Activated CD4-positive, CD25-positive, alpha-beta regulatory T cell treated with anti-CD3 and anti-CD28 coated beads, Interleukin-2, amount 50 U/mL, for 24 hours (primary cell): ENCODE results near the gene COL27A1.

ENCODE experiments used
- ATAC-seq, 2 donors: fragments of 150-1000 bp; cut with Tn5 transposase; one replicate each; pipeline ENCODE4 v1.10.0; 2021; ENCODE audit warnings: mild to moderate bottlenecking in 1 of 2, moderate library complexity in 1 of 2

COL27A1 gene

GRCh38 chr9:114169029-114169951, 14.0 kb downstream of the COL27A1 start:
- ATAC-seq = no peak

GRCh38 chr9:114169952-114170770, 14.8 kb downstream of the COL27A1 start:
- ATAC-seq = no peak

GRCh38 chr9:114170771-114171461, 15.6 kb downstream of the COL27A1 start:
- no peak for ATAC-seq

GRCh38 chr9:114171500-114171899, 16.2 kb downstream of the COL27A1 start:
- no peak for ATAC-seq

GRCh38 chr9:114172981-114173833, 17.9 kb downstream of the COL27A1 start:
- no peak for ATAC-seq

- ATAC-seq = no peak
Observed at GRCh38 chr9:114174557-114174875, 19.2 kb downstream of the COL27A1 start.

GRCh38 chr9:114174876-114175771, 19.8 kb downstream of the COL27A1 start:
- ATAC-seq = no peak

GRCh38 chr9:114176624-114177291, 21.4 kb downstream of the COL27A1 start:
- ATAC-seq = no peak

- no peak for ATAC-seq
Observed at GRCh38 chr9:114177423-114178064, 22.2 kb downstream of the COL27A1 start.

- no peak for ATAC-seq
Observed at GRCh38 chr9:114178076-114178475, 22.7 kb downstream of the COL27A1 start.

GRCh38 chr9:114178756-114179450, 23.6 kb downstream of the COL27A1 start:
- no peak for ATAC-seq

GRCh38 chr9:114179516-114179915, 24.2 kb downstream of the COL27A1 start:
- ATAC-seq = no peak

GRCh38 chr9:114180696-114181606, 25.6 kb downstream of the COL27A1 start:
- ATAC-seq = no peak

- ATAC-seq = no peak
Observed at GRCh38 chr9:114181607-114182409, 26.5 kb downstream of the COL27A1 start.

- no peak for ATAC-seq
Observed at GRCh38 chr9:114183006-114183405, 27.7 kb downstream of the COL27A1 start.

- no peak for ATAC-seq
Observed at GRCh38 chr9:114184071-114184470, 28.7 kb downstream of the COL27A1 start.

GRCh38 chr9:114184866-114185265, 29.5 kb downstream of the COL27A1 start:
- ATAC-seq = no peak
